Measurements from ENCODE around the gene EP400.

- TF ChIP-seq CTCF (IDR thresholded peaks at IDR 0.05; ENCODE audit: poor library complexity) = no peak
- no peak for TF ChIP-seq EZH2 (IDR thresholded peaks at IDR 0.05; ENCODE audit: borderline replicate concordance)
Observed at GRCh38 chr12:132019891-132020290, 70.1 kb downstream of the EP400 start.
